HepG2 (cell line): Measurements from ENCODE around the gene PRCD.

Source experiments
- EP300 ChIP-seq, 3 experiments: sonication (generic) in 1 of 3; formaldehyde crosslinking in 1 of 3; IDR thresholded peaks; 2 replicates each; pipeline versions ENCODE4 v1.5.1 to v1.6.1; 2011 to 2020; ENCODE audit warnings: low read depth in 2 of 3, low read length in 2 of 3, borderline replicate concordance in 1 of 3, improper control_type of control experiment in 1 of 3, mild to moderate bottlenecking in 1 of 3, missing genetic modification reagents in 1 of 3, moderate library complexity in 1 of 3
- JARID2 ChIP-seq: sonication (generic); formaldehyde crosslinking; IDR thresholded peaks from 2 replicates; pipeline ENCODE4 v1.8.1; 2023; ENCODE audit warnings: missing genetic modification reagents, inconsistent platforms; ENCODE audit not compliant: insufficient replicate concordance
- MXI1 ChIP-seq: IDR thresholded peaks from 3 replicates; pipeline ENCODE4 v1.6.1; 2012; ENCODE audit warnings: low read depth, low read length, inconsistent platforms, borderline replicate concordance
- ZNF280B ChIP-seq: sonication (generic); formaldehyde crosslinking; IDR thresholded peaks from 2 replicates; pipeline ENCODE4 v1.5.0; 2020; ENCODE audit warnings: missing genetic modification reagents, mild to moderate bottlenecking, borderline replicate concordance

GRCh38 chr17:76558198-76559095 is 18.6 kb downstream of the PRCD start:
- TF ChIP-seq MXI1 (no peak), ZNF280B (CRISPR knock-in tag) (no peak), EP300 (IDR thresholded peaks at IDR 0.05; ENCODE audit: low read depth in 2 of 2, low read length in 2 of 2) (no peak), EP300 (CRISPR knock-in tag; IDR thresholded peaks at IDR 0.05; ENCODE audit: borderline replicate concordance) (no peak), JARID2 (CRISPR knock-in tag) (no peak)
